IPS-NIHi7 (cell line): ENCODE results near the gene PPP6R3.

Experiments used
- DNase-seq: peaks from one replicate; pipeline ENCODE4 v3.0.0; 2012; ENCODE audit warnings: mixed read lengths; ENCODE audit errors: extremely low spot score

PPP6R3 gene

GRCh38 chr11:68560216-68560615, 99.7 kb downstream of the PPP6R3 start:
- DNase-seq, result no peak

DNA sequence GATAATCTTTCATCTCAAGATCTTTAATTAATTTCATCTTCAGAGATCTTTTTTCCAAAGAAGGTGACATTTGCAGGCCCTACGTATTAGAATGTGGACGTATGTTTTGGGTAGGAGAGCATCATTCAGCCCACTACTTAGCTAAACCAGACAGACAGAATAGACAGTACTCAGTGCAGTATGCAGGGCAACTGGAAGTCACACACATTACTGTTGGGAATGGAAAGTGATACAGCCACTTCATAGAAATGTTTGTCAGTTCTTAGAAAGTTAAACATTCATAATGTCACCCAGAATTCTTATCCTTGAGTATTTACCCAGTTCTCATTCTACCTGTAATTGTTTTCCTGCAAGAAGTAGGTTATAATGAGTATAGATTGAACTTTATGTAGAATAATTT, 102.9 kb downstream of the PPP6R3 start:
- no peak for DNase-seq

GRCh38 chr11:68564261-68564660, 103.7 kb downstream of the PPP6R3 start:
- DNase-seq, result no peak

DNA sequence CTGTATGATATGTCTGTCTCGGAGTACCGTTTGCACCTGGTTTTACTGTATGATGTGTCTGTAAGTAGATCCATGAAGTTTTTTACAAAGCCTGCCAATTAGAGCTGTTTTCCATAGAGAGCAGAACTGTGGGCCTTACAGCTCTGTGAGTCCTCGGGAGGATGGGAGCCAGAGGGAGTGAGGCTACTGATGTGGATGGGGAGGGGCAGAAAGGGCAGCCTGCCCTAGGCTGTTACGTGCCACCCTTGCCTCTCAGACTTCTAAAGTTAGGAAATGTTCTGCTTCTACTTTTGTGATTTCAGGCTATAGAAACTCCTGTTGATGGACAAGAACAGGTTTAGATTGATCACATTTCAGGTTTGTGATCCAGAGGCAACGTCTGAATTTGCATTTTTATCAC, 105.2 kb downstream of the PPP6R3 start:
- no peak for DNase-seq

DNA sequence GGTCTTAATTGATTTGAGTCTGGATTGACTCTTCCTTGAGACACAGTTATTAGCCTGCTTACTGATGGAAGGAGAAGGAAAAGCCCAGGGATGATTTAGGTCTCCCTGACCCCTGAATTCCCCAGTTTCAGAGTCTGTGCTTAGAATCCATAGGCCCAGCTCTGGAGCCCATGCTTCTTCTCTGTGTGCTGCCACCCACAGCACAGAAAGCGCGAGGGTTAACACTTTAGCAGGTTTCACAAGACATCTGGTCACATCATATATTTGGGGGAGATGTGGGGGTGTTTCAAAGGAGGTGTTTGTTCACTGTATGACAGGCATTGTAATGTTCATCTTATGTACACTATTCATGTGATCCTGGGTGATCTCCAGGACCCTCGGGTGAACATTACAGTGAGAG, 107.0 kb downstream of the PPP6R3 start:
- DNase-seq, result no peak

- DNase-seq, result no peak
These were observed 108.8 kb downstream of the PPP6R3 start for GRCh38 chr11:68569357-68569756.

GRCh38 chr11:68570691-68571090, 110.1 kb downstream of the PPP6R3 start:
- no peak for DNase-seq

GRCh38 chr11:68574308-68574707, 113.8 kb downstream of the PPP6R3 start:
- no peak for DNase-seq

- DNase-seq, result no peak
These were observed 114.6 kb downstream of the PPP6R3 start for GRCh38 chr11:68575025-68575665.

- DNase-seq, result no peak
These were observed 118.9 kb downstream of the PPP6R3 start for GRCh38 chr11:68579455-68579854.

DNA sequence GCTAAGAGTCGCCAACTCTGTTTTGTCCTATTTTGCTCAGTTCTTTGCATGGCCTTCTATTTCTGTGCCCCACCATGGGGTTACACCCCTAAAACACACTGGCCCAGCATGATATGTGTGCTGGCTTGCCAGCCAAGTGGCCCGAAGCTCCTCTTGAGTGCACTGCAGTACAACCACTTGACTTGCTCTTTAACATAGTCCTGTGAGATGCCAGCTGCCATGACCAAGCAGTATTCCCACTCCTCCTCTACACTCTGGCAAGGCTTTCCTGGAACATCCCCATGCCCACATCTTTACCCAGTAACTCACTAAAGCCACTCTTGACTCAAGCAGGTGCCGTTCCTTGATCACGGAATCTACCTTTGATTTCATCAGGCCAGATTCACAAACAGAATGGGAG, 120.9 kb downstream of the PPP6R3 start:
- DNase-seq, result no peak

DNA sequence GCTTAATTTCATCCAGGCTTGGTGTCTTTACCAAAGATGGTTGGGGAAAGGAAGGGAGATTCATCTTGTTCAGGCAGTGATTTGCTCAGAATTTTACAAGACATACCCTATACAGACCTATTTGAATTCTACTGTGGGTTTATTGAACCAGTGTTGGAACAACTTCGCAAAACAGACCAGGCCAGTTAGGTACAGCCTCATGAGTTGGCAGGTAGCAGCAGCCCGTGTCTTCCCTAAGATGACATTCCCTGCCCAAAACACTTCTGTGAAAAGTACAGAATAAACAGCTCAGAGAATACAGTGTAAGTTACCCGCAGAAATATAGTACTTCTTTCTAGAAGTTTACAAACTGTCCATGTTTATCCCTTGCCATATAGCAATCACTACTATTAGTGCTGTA, 121.3 kb downstream of the PPP6R3 start:
- DNase-seq, result no peak

- no peak for DNase-seq
These were observed 122.0 kb downstream of the PPP6R3 start for GRCh38 chr11:68582416-68583040.

- DNase-seq, result no peak
These were observed 122.5 kb downstream of the PPP6R3 start for GRCh38 chr11:68583041-68583446.

DNA sequence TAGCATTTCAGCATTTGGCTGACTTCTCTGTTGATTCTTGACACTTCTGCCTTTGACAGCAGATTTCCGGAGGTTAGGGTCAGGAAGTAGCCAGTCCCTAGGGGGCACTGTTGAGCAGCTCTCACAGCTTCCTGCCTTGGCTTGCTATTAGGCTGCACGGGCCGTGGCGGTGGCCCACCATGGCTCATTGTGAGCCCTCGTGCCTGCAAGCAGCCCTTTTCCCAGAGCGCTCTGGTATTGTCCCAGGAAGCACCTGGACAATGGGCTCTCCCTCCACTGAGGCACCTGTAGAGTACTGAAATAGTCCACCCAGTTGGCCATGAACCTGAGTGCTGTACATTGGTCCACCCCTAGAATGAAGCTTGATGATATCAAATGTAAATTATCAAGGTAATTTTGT, 123.5 kb downstream of the PPP6R3 start:
- DNase-seq, result peak; percentile 86

DNA sequence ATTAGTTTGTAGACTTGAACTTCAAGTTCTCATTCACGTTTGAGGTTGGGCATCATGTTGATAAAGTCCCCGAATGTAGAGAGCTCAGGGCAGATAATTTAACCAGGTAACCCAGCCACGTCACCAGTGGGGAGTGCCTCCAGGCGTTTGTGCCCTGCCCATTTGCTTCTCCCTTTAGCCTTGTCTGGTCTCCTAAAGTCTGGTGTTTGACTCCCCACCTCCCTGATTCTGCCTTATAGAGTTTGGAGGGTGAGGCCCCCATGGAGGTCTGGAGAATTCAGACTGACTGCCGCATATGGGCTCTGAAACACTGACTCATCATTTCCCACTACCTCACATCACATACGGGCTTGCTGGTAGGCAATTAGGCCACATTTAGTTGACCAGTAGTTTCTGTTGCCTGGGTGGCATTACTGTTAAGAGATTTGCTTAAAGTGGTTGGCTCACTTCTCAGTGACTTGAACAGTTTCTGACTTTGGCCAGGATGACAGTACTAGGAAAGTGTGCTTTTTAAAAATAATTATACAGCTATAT, 124.5 kb downstream of the PPP6R3 start:
- DNase-seq, result no peak

DNA sequence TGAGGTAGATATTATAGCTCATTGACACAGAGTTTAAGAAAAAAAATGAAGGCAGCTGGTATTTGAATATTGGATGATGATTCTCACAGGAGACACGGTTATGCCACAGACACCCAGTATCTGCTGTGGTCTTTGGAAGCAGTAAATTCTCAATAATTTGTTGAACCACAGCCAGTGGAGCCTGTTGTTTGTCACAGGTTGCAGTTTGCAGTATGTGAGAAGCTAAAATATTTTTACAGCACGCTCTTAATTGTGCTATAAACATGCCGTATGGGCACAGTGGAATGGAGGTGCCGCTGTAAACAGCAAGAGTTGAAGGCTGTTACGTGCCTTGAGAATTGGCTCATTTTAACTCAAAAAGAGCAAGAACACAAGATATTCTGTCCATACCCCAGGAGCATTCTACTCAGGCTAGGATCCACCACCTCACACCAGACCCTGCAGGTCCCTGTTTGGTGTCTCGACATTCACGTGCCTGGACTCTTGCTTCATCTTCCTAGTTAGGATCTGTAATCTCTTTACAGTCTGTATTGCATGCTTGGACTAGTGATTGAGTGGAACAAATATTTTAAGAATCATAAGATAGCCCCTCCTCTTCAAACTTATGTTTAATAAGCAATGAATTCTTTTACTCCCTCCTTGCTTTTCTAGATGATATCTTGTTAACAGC, 129.1 kb downstream of the PPP6R3 start:
- DNase-seq, result no peak

DNA sequence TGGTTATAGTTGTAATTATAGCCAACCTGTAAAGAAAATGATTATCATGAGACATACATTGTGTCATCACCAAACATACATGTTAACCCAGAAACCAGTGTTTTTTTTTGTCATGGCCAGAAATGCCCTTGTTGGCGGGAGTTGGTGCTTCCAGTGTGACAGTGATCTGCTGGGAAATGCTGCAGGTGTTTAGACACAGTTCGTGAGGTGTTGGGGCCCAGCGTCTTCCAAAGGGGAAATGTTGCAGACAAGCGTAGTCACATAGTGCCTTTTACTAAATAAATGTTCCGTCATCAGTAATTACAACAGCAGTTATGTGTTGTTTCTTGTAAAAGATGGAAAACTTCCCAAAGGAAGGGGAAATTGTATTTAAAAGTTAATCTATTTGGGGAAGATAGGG, 131.2 kb downstream of the PPP6R3 start:
- no peak for DNase-seq

DNA sequence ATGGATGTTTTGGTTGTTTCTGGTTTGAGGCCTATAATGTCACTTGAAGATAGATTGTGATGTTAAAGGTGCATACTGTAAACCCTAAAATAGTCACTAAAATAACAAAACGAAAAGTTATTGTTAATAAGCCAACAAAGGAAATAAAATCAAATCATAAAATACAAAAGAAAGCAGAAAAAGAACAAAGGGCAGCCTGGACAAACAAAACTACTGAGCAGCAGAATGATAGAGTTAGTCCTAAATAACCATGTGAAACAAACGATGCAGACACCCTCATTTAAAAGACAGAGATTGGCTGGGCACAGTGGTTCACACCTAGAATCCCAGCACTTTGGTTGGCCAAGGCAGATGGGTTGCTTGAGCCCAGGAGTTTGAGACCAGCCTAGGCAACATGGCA, 132.9 kb downstream of the PPP6R3 start:
- no peak for DNase-seq

- no peak for DNase-seq
These were observed 133.6 kb downstream of the PPP6R3 start for GRCh38 chr11:68594123-68594522.

GRCh38 chr11:68596231-68596630, 135.7 kb downstream of the PPP6R3 start:
- no peak for DNase-seq

DNA sequence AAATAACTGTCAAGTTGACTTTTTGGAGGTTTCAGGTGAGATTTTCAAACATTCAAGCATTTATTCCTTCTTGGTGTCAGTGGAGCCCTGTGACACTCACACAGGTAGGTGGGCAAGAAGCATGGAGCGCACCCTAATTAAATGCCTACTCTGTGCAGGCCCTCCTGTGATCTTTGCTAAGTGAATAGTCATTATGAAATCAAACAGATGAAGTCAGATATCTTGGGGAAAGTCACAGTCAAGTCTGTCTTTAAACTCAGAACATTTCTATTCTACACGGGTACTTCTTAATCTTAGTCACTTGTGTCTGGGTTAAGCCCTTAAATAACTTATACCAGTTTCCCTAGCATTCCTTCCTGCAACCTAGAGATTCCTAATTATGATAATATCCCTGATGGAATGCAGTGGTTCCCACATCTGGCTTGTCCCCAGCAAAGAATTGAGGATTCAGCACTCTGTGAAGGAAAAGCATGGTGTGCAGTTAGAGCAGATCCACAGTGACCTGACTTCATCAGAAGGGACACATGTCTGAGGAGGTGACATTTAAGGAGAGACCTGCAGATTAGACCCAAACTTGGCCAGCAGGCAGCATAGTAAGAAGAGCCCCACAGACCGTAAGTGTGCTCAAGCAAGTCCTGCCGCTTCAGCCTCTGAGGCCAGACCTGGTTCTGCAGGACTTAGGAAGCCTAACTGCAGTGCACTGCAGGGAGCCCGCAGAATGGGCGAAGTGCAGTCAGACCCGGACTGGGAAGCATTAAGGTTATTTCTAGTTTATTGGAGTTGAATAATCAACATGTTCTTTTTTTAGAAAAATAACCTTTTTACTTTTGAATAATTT, 138.5 kb downstream of the PPP6R3 start:
- no peak for DNase-seq
